ENCODE results near the gene PIGN.

The PIGN gene, protein sequence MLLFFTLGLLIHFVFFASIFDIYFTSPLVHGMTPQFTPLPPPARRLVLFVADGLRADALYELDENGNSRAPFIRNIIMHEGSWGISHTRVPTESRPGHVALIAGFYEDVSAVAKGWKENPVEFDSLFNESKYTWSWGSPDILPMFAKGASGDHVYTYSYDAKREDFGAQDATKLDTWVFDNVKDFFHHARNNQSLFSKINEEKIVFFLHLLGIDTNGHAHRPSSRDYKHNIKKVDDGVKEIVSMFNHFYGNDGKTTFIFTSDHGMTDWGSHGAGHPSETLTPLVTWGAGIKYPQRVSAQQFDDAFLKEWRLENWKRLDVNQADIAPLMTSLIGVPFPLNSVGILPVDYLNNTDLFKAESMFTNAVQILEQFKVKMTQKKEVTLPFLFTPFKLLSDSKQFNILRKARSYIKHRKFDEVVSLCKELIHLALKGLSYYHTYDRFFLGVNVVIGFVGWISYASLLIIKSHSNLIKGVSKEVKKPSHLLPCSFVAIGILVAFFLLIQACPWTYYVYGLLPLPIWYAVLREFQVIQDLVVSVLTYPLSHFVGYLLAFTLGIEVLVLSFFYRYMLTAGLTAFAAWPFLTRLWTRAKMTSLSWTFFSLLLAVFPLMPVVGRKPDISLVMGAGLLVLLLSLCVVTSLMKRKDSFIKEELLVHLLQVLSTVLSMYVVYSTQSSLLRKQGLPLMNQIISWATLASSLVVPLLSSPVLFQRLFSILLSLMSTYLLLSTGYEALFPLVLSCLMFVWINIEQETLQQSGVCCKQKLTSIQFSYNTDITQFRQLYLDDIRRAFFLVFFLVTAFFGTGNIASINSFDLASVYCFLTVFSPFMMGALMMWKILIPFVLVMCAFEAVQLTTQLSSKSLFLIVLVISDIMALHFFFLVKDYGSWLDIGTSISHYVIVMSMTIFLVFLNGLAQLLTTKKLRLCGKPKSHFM

DNA sequence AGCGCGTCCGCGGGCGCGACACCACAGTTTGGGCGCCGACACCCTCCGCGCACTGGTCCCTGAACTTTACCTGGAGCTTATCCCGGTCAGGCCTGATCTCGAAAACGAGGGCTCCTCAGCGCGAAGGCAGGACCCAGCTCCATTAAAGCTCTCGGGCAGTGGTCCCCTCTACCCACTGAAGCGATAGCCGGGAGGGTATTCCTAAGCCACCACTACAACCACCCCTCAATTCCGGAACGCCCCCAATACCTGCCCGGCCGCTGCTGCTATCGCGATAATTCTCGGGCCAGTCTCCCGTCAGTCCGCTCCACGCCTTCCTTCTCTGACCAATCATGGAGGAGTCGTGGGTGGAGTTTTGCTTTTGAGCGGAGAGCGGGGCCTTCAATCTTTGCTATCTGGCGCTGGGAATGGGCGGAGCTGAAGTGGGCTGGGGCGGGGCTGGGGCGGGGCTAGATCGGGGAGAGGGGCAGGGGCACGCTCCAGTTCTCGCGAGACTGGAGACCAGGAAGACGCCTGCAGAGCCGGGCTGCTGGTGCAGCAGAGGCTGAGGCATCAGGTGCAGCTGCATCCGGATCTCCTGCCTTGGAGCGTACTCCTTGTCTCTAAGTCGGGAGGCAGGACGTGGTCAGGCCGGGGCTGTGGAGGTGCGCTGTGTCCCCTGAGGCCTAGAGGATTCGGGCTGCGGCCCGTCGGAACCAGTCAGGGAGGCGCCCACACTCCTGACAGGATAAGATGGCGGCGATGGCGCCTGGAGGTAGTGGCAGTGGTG, at the start of gene PIGN, which contains the start of gene RELCH:
Gene PIGN, minus strand, starts transcription at position 283 of the 769 bp plus-strand sequence. CDS start 25,703 bp downstream, outside the sequence.
Gene RELCH, plus strand, starts transcription at position 482 of the 769 bp plus-strand sequence. Its CDS starts 251 bp downstream, at position 733.
- Mint-ChIP-seq H3K27ac (peak within 1 kb of the TSS; percentile 96), H3K27me3 (no peaks in the 10 kb centered on the region), H3K9me3 (peaks cover 1% of the 10 kb centered on the region), H3K4me3 (peak within 1 kb of the TSS; percentile 98), H3K4me1 (peaks cover 56% of the 10 kb centered on the region), H3K36me3 (peaks cover 31% of the 10 kb centered on the region)
- peak; percentile 98 for DNase-seq
- CTCF ChIA-PET = interaction anchor here (0.7 to 8.3 kb wide), 5 partner anchors 10 to 396 kb away, joined by 3 to 84 read pairs (median 5); no protein-coding TSS in a partner anchor

GRCh38 chr18:62236252-62236651, 49.4 kb upstream of the PIGN start:
- no peak overlapping the region for H3K27ac Mint-ChIP-seq
- H3K9me3 Mint-ChIP-seq = no peaks in the 10 kb centered on the region
- CTCF ChIA-PET = no interaction called here
- DNase-seq = no peak
- peaks cover 48% of the 10 kb centered on the region for H3K36me3 Mint-ChIP-seq
- H3K4me3 Mint-ChIP-seq = no peak overlapping the region
- H3K4me1 Mint-ChIP-seq = peaks cover 6% of the 10 kb centered on the region
- no peaks in the 10 kb centered on the region for H3K27me3 Mint-ChIP-seq

- Mint-ChIP-seq H3K27me3 (no peaks in the 10 kb centered on the region), H3K27ac (no peak overlapping the region), H3K4me1 (no peaks in the 10 kb centered on the region), H3K9me3 (peaks cover 10% of the 10 kb centered on the region), H3K4me3 (no peak overlapping the region), H3K36me3 (peaks cover 50% of the 10 kb centered on the region)
- DNase-seq = no peak
- CTCF ChIA-PET = no interaction called here
These were observed 39.2 kb upstream of the PIGN start for GRCh38 chr18:62226047-62226446.

DNA sequence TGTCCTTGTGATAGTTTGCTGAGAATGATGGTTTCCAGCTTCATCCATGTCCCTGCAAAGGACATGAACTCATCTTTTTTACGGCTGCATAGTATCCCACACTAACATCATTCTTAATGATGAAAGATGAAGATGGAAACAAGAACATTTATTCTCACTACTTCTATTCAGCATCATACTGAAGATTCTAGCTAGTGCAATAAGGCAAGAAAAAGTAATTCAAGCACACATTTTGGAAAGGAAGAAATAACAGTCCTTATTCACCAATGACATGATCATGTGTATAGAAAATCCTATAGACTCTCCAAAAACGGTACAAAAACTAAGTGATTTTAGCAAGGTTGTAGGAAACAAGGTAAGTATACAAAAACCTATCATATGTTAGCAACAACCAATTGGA, 37.4 kb upstream of the PIGN start:
- no peak for DNase-seq
- H3K4me3 Mint-ChIP-seq = no peak overlapping the region
- H3K9me3 Mint-ChIP-seq = peaks cover 10% of the 10 kb centered on the region
- peaks cover 6% of the 10 kb centered on the region for H3K4me1 Mint-ChIP-seq
- CTCF ChIA-PET = no interaction called here
- no peak overlapping the region for H3K27ac Mint-ChIP-seq
- H3K36me3 Mint-ChIP-seq = peaks cover 38% of the 10 kb centered on the region
- no peaks in the 10 kb centered on the region for H3K27me3 Mint-ChIP-seq

GRCh38 chr18:62214790-62215189, 27.9 kb upstream of the PIGN start:
- Mint-ChIP-seq H3K4me3 (no peak overlapping the region), H3K9me3 (no peaks in the 10 kb centered on the region), H3K27ac (no peak overlapping the region), H3K36me3 (peaks cover 32% of the 10 kb centered on the region), H3K27me3 (no peaks in the 10 kb centered on the region), H3K4me1 (peaks cover 4% of the 10 kb centered on the region)
- CTCF ChIA-PET = interaction anchor here (0.7 to 1.2 kb wide), 3 partner anchors 34 to 500 kb away, joined by 3 to 4 read pairs (median 4); partner anchors contain the start of gene PHLPP1
- no peak for DNase-seq

- CTCF ChIA-PET = no interaction called here
- Mint-ChIP-seq H3K36me3 (peaks cover 31% of the 10 kb centered on the region), H3K27ac (no peak overlapping the region), H3K27me3 (no peaks in the 10 kb centered on the region), H3K4me3 (no peak overlapping the region), H3K9me3 (no peaks in the 10 kb centered on the region), H3K4me1 (peaks cover 2% of the 10 kb centered on the region)
- DNase-seq = no peak
These were observed 24.5 kb upstream of the PIGN start for GRCh38 chr18:62211325-62211828.

GRCh38 chr18:62210138-62210537, 23.3 kb upstream of the PIGN start:
- CTCF ChIA-PET = no interaction called here
- peaks cover 2% of the 10 kb centered on the region for H3K4me1 Mint-ChIP-seq
- H3K27me3 Mint-ChIP-seq = no peaks in the 10 kb centered on the region
- no peaks in the 10 kb centered on the region for H3K9me3 Mint-ChIP-seq
- H3K27ac Mint-ChIP-seq = no peak overlapping the region
- no peak overlapping the region for H3K4me3 Mint-ChIP-seq
- H3K36me3 Mint-ChIP-seq = peaks cover 31% of the 10 kb centered on the region
- no peak for DNase-seq

- Mint-ChIP-seq H3K4me1 (peaks cover 2% of the 10 kb centered on the region), H3K4me3 (no peak overlapping the region), H3K27ac (no peak overlapping the region), H3K27me3 (no peaks in the 10 kb centered on the region), H3K36me3 (peaks cover 25% of the 10 kb centered on the region), H3K9me3 (no peaks in the 10 kb centered on the region)
- DNase-seq = no peak
- CTCF ChIA-PET = no interaction called here
These were observed 22.2 kb upstream of the PIGN start for GRCh38 chr18:62209046-62209445.

DNA sequence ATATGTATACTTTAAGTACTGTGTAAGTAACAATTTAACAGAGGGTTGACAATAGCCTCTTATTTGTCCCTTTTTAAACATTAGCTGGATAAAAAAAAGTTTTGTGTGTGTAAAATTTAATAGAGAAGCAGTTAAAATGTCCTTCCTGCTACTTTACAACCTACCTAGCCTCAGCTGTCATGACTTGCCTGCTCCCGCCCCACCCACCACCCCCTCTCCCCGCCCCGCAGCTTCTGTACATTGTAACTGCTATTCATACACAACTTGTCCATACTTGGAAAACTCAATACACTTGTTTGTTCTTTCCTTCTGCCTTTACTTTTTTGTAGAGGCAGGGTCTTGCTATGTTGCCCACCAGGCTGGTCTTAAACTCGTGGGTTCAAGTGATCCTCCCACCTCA, 19.7 kb upstream of the PIGN start:
- H3K36me3 Mint-ChIP-seq = peaks cover 14% of the 10 kb centered on the region
- CTCF ChIA-PET = no interaction called here
- peaks cover 2% of the 10 kb centered on the region for H3K4me1 Mint-ChIP-seq
- H3K27me3 Mint-ChIP-seq = no peaks in the 10 kb centered on the region
- H3K27ac Mint-ChIP-seq = no peak overlapping the region
- DNase-seq = no peak
- no peaks in the 10 kb centered on the region for H3K9me3 Mint-ChIP-seq
- H3K4me3 Mint-ChIP-seq = no peak overlapping the region

DNA sequence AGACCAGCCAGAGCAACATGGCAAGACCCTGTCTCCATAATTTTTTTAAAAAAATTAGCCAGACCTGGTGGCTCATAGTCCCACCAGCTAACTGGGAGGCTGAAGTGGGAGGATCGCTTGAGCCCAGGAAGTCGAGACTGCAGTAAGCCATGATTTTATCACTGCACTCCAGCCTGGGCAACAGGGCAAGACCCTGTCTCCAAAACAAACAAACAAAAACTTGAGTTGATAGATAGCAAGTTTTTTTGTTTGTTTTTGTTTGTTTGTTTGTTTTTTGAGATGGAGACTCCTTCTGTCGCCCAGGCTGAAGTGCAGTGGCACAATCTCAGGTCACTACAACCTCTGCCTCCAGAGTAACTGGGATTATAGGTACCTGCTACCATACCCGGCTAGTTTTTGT, 19.0 kb upstream of the PIGN start:
- Mint-ChIP-seq H3K27me3 (no peaks in the 10 kb centered on the region), H3K9me3 (no peaks in the 10 kb centered on the region), H3K27ac (no peak overlapping the region), H3K4me1 (peaks cover 2% of the 10 kb centered on the region), H3K4me3 (no peak overlapping the region), H3K36me3 (peaks cover 14% of the 10 kb centered on the region)
- no peak for DNase-seq
- CTCF ChIA-PET = no interaction called here

DNA sequence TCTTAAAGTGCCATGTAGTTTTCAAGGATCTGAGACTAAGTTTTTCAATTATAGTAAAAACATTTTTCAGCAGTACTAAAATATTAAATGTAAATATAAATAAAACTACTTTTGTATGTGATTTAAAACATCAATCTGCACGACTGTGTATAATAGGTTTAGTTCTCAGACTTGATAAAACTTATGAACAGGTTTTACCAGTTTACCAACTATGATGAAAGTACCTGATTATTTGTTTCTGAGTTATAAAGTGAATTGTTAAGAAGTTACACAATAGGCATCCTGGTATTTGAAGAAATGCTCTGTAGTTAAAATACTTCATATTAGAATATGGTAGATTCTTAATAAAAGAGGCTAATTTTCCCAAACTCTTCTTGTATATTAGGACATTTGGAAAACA, 15.0 kb upstream of the PIGN start:
- CTCF ChIA-PET = no interaction called here
- Mint-ChIP-seq H3K9me3 (no peaks in the 10 kb centered on the region), H3K36me3 (peaks cover 2% of the 10 kb centered on the region), H3K4me1 (peaks cover 7% of the 10 kb centered on the region), H3K4me3 (no peak overlapping the region), H3K27me3 (no peaks in the 10 kb centered on the region), H3K27ac (no peak overlapping the region)
- DNase-seq = no peak

DNA sequence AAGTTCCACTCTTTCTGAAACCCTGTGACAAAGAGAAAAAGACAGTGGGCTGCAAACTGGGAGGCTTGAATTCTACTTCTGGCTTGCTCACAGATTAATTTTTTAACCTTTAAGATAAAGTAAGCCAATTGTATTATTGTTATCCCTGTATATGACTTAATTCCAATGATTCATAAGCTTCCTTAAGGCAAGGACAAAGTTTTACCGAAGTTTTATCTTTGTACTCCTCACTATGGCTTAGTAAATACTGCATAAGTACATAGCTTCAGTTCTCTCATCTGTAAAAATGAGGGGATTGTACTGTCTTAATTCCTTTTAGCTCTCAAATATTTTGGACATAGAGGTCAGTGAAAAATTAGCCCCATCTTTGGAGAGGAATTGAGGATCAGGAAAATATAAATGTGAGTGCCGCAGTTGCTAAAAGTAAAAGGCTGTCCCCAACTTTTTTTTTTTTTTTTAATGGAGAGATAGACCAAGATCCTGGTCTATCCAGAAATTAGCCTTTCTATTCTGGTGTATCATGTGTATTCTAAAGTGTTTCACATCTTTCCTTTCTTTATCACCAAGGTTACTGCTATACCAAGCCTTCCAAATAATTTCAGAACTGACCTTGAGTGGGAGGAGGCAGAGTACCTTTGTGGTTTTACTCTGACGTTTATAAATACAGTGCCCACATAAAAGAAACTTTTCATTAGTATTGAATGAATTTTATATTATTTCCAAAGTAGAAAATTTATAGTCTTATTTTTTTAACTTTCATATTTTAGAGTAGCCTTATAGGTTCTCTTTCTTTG, 13.5 kb upstream of the PIGN start:
- Mint-ChIP-seq H3K27ac (no peak overlapping the region), H3K9me3 (no peaks in the 10 kb centered on the region), H3K27me3 (no peaks in the 10 kb centered on the region), H3K4me1 (peaks cover 7% of the 10 kb centered on the region), H3K4me3 (no peak overlapping the region), H3K36me3 (peaks cover 2% of the 10 kb centered on the region)
- CTCF ChIA-PET = no interaction called here
- no peak for DNase-seq

DNA sequence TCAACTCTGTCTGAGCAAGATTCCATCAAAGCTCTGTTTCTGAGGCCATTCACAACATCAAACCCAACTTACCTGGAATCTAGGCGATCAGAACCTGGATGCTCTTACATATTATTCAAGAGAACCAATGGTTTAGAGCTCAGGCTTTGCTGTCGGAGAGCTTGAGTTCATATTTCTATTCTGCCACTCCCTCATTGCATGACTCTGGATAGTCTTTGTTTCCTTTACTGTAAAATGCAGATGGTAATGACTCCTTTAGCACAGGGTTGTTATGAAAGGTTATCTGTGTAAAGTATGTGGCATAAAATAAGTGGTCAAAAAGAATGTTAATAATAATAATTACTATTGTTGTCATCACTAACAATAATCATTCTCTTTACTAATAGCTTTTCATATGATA, 12.8 kb upstream of the PIGN start:
- H3K27ac Mint-ChIP-seq = no peak overlapping the region
- no peak overlapping the region for H3K4me3 Mint-ChIP-seq
- peaks cover 2% of the 10 kb centered on the region for H3K36me3 Mint-ChIP-seq
- no peaks in the 10 kb centered on the region for H3K9me3 Mint-ChIP-seq
- CTCF ChIA-PET = no interaction called here
- H3K4me1 Mint-ChIP-seq = peaks cover 7% of the 10 kb centered on the region
- DNase-seq = no peak
- no peaks in the 10 kb centered on the region for H3K27me3 Mint-ChIP-seq
